H1 (cell line): Measurements from ENCODE around the gene ZFAND3. TPM values are rescaled to one million over a fixed set of nuclear protein-coding genes. Genes with fewer than 3 reads are reported as not detected.

ENCODE experiments used
- CTCF ChIA-PET: fragments of 300-600 bp; sonication (Branson Sonifier 250); formaldehyde crosslinking; loops from one replicate; lab custom pipeline; 2021; ENCODE audit not compliant: partially characterized antibody; lab: Charles Lee
- POLR2A ChIA-PET: fragments of 300-600 bp; sonication (Branson Sonifier 250); formaldehyde crosslinking; loops from one replicate; lab custom pipeline; 2021; ENCODE audit warnings: inconsistent platforms; ENCODE audit not compliant: partially characterized antibody; lab: Charles Lee
- DNase-seq, 2 experiments: peaks; one replicate each; pipeline versions ENCODE4 v3.0.0 to v3.0.0-alpha.2; 2010 to 2022; ENCODE audit warnings: low spot score in 2 of 2, low read depth in 1 of 2, mixed read lengths in 1 of 2
- FAIRE-seq: peaks from 2 replicates; lab custom pipeline; 2011; peaks lifted over from hg19 to GRCh38; lab: Jason Lieb, UNC
- H2AFZ ChIP-seq: 2 replicates; pipeline ENCODE4 v1.8.1; 2012; ENCODE audit warnings: low read length, inconsistent platforms
- H2AK5ac ChIP-seq: 2 replicates; pipeline ENCODE4 v1.6.1; 2013; ENCODE audit warnings: low read depth, low read length
- H2BK120ac ChIP-seq: replicated peaks from 2 replicates; pipeline ENCODE3; 2013; ENCODE audit warnings: low read depth, low read length, inconsistent platforms
- H2BK12ac ChIP-seq: 2 replicates; pipeline ENCODE4 v1.6.1; 2013; ENCODE audit warnings: low read depth, low read length
- H2BK15ac ChIP-seq: 2 replicates; pipeline ENCODE4 v1.6.1; 2013; ENCODE audit warnings: low read length
- H2BK20ac ChIP-seq: 2 replicates; pipeline ENCODE4 v1.6.1; 2013; ENCODE audit warnings: low read length
- H2BK5ac ChIP-seq: 2 replicates; pipeline ENCODE4 v1.6.1; 2013; ENCODE audit warnings: low read depth, low read length
- H3K14ac ChIP-seq: 2 replicates; pipeline ENCODE4 v1.6.1; 2013; ENCODE audit warnings: inconsistent platforms; ENCODE audit not compliant: insufficient read length
- H3K18ac ChIP-seq: 2 replicates; pipeline ENCODE4 v1.6.1; 2013; ENCODE audit warnings: low read length; ENCODE audit errors: extremely low read depth
- H3K23ac ChIP-seq: 2 replicates; pipeline ENCODE4 v1.6.1; 2013; ENCODE audit warnings: inconsistent platforms; ENCODE audit not compliant: insufficient read length
- H3K23me2 ChIP-seq: 2 replicates; pipeline ENCODE4 v1.6.1; 2013; ENCODE audit warnings: low read depth, low read length
- H3K27ac ChIP-seq: 2 replicates; pipeline ENCODE4 v1.6.1; 2011; ENCODE audit warnings: low read depth, low read length, inconsistent platforms
- H3K27me3 ChIP-seq, 4 experiments: replicated peaks in 1 of 4; 1 replicate in 1 of 4; 2 replicates in 3 of 4; pipeline versions ENCODE4 v1.6.1 to v1.8.1; 2011 to 2013; ENCODE audit warnings: low read length in 3 of 4, mild to moderate bottlenecking in 3 of 4, inconsistent platforms in 2 of 4, mixed read lengths in 2 of 4, moderate library complexity in 1 of 4; ENCODE audit not compliant: control insufficient read depth in 3 of 4, insufficient read depth in 3 of 4; ENCODE audit errors: extremely low read depth in 1 of 4
- H3K36me3 ChIP-seq, 4 experiments: 2 replicates each; pipeline versions ENCODE4 v1.6.1 to v1.8.1; 2011 to 2013; ENCODE audit warnings: mild to moderate bottlenecking in 4 of 4, low read length in 3 of 4, moderate library complexity in 2 of 4, control low read depth in 1 of 4, inconsistent platforms in 1 of 4; ENCODE audit not compliant: insufficient read depth in 4 of 4, control insufficient read depth in 2 of 4
- H3K4ac ChIP-seq: replicated peaks from 2 replicates; pipeline ENCODE3; 2013; ENCODE audit warnings: low read length, low read depth, mixed read lengths, inconsistent platforms; ENCODE audit not compliant: insufficient read length
- H3K4me1 ChIP-seq, 4 experiments: replicated peaks in 1 of 4; 1 replicate in 1 of 4; 2 replicates in 3 of 4; pipeline versions ENCODE4 v1.6.1 to v1.8.1; 2011 to 2013; ENCODE audit warnings: low read length in 3 of 4, inconsistent platforms in 2 of 4, mixed read lengths in 1 of 4; ENCODE audit not compliant: insufficient read depth in 4 of 4, control insufficient read depth in 3 of 4
- H3K4me2 ChIP-seq, 2 experiments: 2 replicates each; pipeline versions ENCODE4 v1.6.1 to v1.8.1; 2011 to 2013; ENCODE audit warnings: low read depth in 2 of 2, low read length in 2 of 2, control low read depth in 1 of 2, inconsistent platforms in 1 of 2, mild to moderate bottlenecking in 1 of 2; ENCODE audit not compliant: insufficient read depth in 1 of 2
- H3K4me3 ChIP-seq, 4 experiments: fragments of 200-600, 300-600 bp in 1 of 4; sonication (generic), shearing (Covaris generic), sonication (Bioruptor Twin) in 1 of 4; 2 replicates each; pipeline versions ENCODE4 v1.5.1 to v1.8.1; 2011 to 2016; ENCODE audit warnings: low read length in 4 of 4, low read depth in 3 of 4, control low read depth in 2 of 4, inconsistent platforms in 2 of 4, mild to moderate bottlenecking in 2 of 4, mixed read lengths in 1 of 4, moderate library complexity in 1 of 4; ENCODE audit not compliant: insufficient read depth in 2 of 4; ENCODE audit errors: extremely low read depth in 1 of 4
- H3K56ac ChIP-seq: replicated peaks from 2 replicates; pipeline ENCODE3; 2013; ENCODE audit warnings: low read depth, mild to moderate bottlenecking, mixed read lengths, low read length, inconsistent platforms; ENCODE audit not compliant: insufficient read length
- H3K79me1 ChIP-seq: 2 replicates; pipeline ENCODE4 v1.6.1; 2013; ENCODE audit warnings: low read depth, low read length, control low read depth
- H3K79me2 ChIP-seq, 2 experiments: 2 replicates each; pipeline versions ENCODE4 v1.6.1 to v1.8.1; 2012 to 2013; ENCODE audit warnings: low read length in 2 of 2, mild to moderate bottlenecking in 2 of 2, inconsistent platforms in 1 of 2; ENCODE audit not compliant: insufficient read depth in 2 of 2, control insufficient read depth in 1 of 2
- H3K9ac ChIP-seq, 4 experiments: replicated peaks in 1 of 4; 1 replicate in 1 of 4; 2 replicates in 3 of 4; pipeline versions ENCODE4 v1.6.1 to v1.8.1; 2011 to 2013; ENCODE audit warnings: low read depth in 3 of 4, low read length in 3 of 4, control low read depth in 2 of 4, mild to moderate bottlenecking in 2 of 4, moderate library complexity in 2 of 4, inconsistent platforms in 1 of 4; ENCODE audit errors: extremely low read depth in 1 of 4
- H3K9me3 ChIP-seq, 2 experiments: 2 replicates each; pipeline versions ENCODE4 v1.6.1 to v1.8.1; 2012 to 2013; ENCODE audit warnings: mild to moderate bottlenecking in 2 of 2, moderate library complexity in 2 of 2, control low read depth in 1 of 2, inconsistent platforms in 1 of 2, low read depth in 1 of 2, low read length in 1 of 2, mixed read lengths in 1 of 2; ENCODE audit not compliant: insufficient read depth in 2 of 2
- H4K20me1 ChIP-seq, 2 experiments: replicated peaks in 1 of 2; 2 replicates each; pipeline versions ENCODE3 to v1.8.1; 2011 to 2013; ENCODE audit warnings: inconsistent platforms in 2 of 2, low read length in 2 of 2, mild to moderate bottlenecking in 1 of 2; ENCODE audit not compliant: insufficient read depth in 2 of 2, control insufficient read depth in 1 of 2
- H4K5ac ChIP-seq: 2 replicates; pipeline ENCODE4 v1.6.1; 2013; ENCODE audit warnings: low read length, low read depth, mixed read lengths, inconsistent platforms; ENCODE audit not compliant: insufficient read length
- H4K8ac ChIP-seq: 2 replicates; pipeline ENCODE4 v1.8.0; 2013; ENCODE audit warnings: mild to moderate bottlenecking, moderate library complexity, low read length, inconsistent platforms; ENCODE audit not compliant: insufficient read depth; ENCODE audit errors: extremely low read depth
- H4K91ac ChIP-seq: replicated peaks from 2 replicates; pipeline ENCODE3; 2013; ENCODE audit warnings: low read length, mixed read lengths, inconsistent platforms; ENCODE audit not compliant: insufficient read length
- HDAC6 ChIP-seq: IDR thresholded peaks from one replicate; pipeline ENCODE4 v1.7.1; 2012; ENCODE audit warnings: low read depth, mild to moderate bottlenecking, inconsistent platforms, low read length, moderate library complexity
- TAF7 ChIP-seq: optimal IDR thresholded peaks from 2 replicates; pipeline ENCODE3; 2011; ENCODE audit warnings: low read depth, mild to moderate bottlenecking, inconsistent platforms, low read length, moderate library complexity, borderline replicate concordance
- WGBS, 2 experiments: shearing (Covaris generic) in 1 of 2; methylation state at CpG; one replicate each; pipeline versions ENCODE4 v1.1.6 to v1.1.7; 2013 to 2015; ENCODE audit warnings: low lambda C conversion rate in 2 of 2, mixed read lengths in 2 of 2, inconsistent platforms in 1 of 2, low coverage in 1 of 2, missing lambda C conversion rate in 1 of 2; ENCODE audit not compliant: insufficient replicate concordance in 2 of 2, insufficient coverage in 1 of 2, insufficient read length in 1 of 2; ENCODE audit errors: extremely low coverage in 1 of 2, missing lambda C conversion rate in 1 of 2; 5-methylcytosine and 5-hydroxymethylcytosine counted together
- polyA plus RNA-seq, 7 experiments: library from polyadenylated mRNA; depleted of rRNA in 3 of 7; stranded (reverse) in 5 of 7; unstranded in 2 of 7; fragments of >200 nt in 5 of 7; fragments of 200-250 nt in 2 of 7; gene quantifications; 1 replicate in 5 of 7; 2 replicates in 1 of 7; 4 replicates in 1 of 7; pipeline versions ENCODE4 v1.2.1 to v1.2.3, GENCODE V29; 2011 to 2013; ENCODE audit warnings: missing spikeins in 2 of 7, mixed read lengths in 2 of 7
- total RNA-seq: library from RNA; stranded (reverse); fragmentation: NEBNext Ultra II Directional; extraction: Animal tissue kit (Norgen Biotek cat#: 25700); gene quantifications from 2 replicates; pipeline ENCODE4 v1.2.1, GENCODE V29; 2021
- TF ChIP-seq, protein P1 (sequence below): IDR thresholded peaks from 2 replicates; pipeline ENCODE4 v1.6.1; 2012; ENCODE audit warnings: inconsistent platforms

ZFAND3 gene
- total and polyA plus RNA-seq, 2 of the 8 experiments (the other 6 are each of a cell fraction or from before 2014, with no cell fraction given) = 13.0 to 51.3 TPM

DNA sequence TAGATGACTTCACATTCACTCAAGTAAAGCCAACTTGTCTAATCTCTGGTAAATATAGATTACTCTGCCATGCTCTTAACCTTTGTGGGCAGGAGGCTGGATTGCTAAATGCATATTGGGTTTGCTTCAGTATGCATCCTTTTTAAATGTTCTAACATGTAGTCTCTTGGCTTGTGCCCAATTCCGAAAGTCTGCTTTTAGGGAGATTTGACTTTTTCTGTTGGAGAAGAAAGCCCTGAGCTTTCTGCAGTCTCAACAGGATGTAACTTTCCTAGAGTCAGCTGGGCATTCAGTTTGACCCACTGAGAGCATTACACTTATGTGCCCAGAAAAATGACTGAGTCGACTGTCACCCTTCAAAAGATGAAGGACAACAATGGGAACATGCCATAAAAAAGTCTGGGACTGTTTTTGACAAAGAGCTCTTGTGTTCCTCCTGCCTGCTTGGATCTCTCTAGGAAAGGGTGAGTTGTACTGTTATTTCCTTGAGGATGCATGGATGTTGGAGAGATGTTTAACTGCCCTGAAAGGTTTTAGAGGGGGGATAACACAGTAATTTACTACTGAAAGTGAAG, 299.4 kb downstream of the ZFAND3 start:
- Histone ChIP-seq H3K4ac (no peak overlapping the region), H2BK15ac (no peak overlapping the region), H3K27me3 (no peaks in the 10 kb centered on the region), H3K23ac (no peak overlapping the region), H3K79me2 (no peaks in the 10 kb centered on the region), H3K4me2 (no peak overlapping the region), H3K9ac (no peak overlapping the region), H3K56ac (no peak overlapping the region), H4K91ac (no peak overlapping the region), H2BK120ac (no peak overlapping the region), H3K18ac (no peak overlapping the region), H4K5ac (no peak overlapping the region), H3K23me2 (no peaks in the 10 kb centered on the region), H2AFZ (no peak overlapping the region), H3K79me1 (no peaks in the 10 kb centered on the region), H2BK5ac (no peak overlapping the region), H3K4me3 (no peak overlapping the region), H4K20me1 (no peaks in the 10 kb centered on the region), H2BK12ac (no peak overlapping the region), H3K36me3 (no peaks in the 10 kb centered on the region), H2AK5ac (no peak overlapping the region), H2BK20ac (no peak overlapping the region), H3K27ac (no peak overlapping the region), H3K4me1 (peaks cover 0 to 4% (median 3%) of the 10 kb centered on the region in 4 experiments; a peak in 3 of 7 replicates), H3K14ac (no peak overlapping the region), H4K8ac (no peak overlapping the region), H3K9me3 (no peaks in the 10 kb centered on the region)
- FAIRE-seq (no peak), DNase-seq (no peak)
- ChIA-PET POLR2A (interaction anchor here (0.9 to 1.5 kb wide), 3 partner anchors 18 to 561 kb away, joined by 3 to 5 read pairs (median 4); no protein-coding TSS in a partner anchor), CTCF (interaction anchor here (0.6 to 0.9 kb wide), 2 partner anchors 12 to 111 kb away, joined by 3 read pairs; no protein-coding TSS in a partner anchor)
- WGBS, 2 experiments = 77% methylated on average over 2 of the region's 2 CpGs; no CpG with 5 or more reads in 1 of the 2 experiments
- TF ChIP-seq TAF7 = no peak
- TF ChIP-seq, protein P1, sequence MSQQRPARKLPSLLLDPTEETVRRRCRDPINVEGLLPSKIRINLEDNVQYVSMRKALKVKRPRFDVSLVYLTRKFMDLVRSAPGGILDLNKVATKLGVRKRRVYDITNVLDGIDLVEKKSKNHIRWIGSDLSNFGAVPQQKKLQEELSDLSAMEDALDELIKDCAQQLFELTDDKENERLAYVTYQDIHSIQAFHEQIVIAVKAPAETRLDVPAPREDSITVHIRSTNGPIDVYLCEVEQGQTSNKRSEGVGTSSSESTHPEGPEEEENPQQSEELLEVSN = no peak
- no peak for TF ChIP-seq HDAC6
